K562 (cell line): ENCODE measurements around the gene PUM1. TPM values are rescaled to one million over a fixed set of nuclear protein-coding genes. Genes with fewer than 3 reads are reported as not detected.

Experiments
- ATF1 ChIP-seq, 2 experiments: fragments of 450-650 bp in 1 of 2; IDR thresholded peaks; 2 replicates each; pipeline ENCODE4 v1.6.1; 2016; ENCODE audit warnings: missing compliant biosample characterization in 1 of 2, missing genetic modification characterization in 1 of 2
- ESRRB ChIP-seq: fragments of 250-450 bp; sonication (Bioruptor Pico); IDR thresholded peaks from 2 replicates; pipeline ENCODE4 v1.5.0; 2020; ENCODE audit warnings: mild to moderate bottlenecking, moderate library complexity, borderline replicate concordance
- IRF2 ChIP-seq: sonication (generic); formaldehyde crosslinking; IDR thresholded peaks from 2 replicates; pipeline ENCODE4 v1.8.1; 2022; ENCODE audit warnings: mild to moderate bottlenecking, missing genetic modification reagents
- PHF21A ChIP-seq: fragments of 450-650 bp; IDR thresholded peaks from 2 replicates; pipeline ENCODE4 v1.6.1; 2017; ENCODE audit warnings: low read depth, borderline replicate concordance
- POLR2A ChIP-seq: fragments of 450-650 bp; conservative IDR thresholded peaks from 2 replicates; pipeline ENCODE4 v1.6.1; 2016
- ZBED1 ChIP-seq: IDR thresholded peaks from 2 replicates; pipeline ENCODE4 v1.6.1; 2014
- ZFPM2 ChIP-seq: fragments of 250-450 bp; sonication (Bioruptor Pico); IDR thresholded peaks from 2 replicates; pipeline ENCODE4 v1.5.1; 2022; ENCODE audit warnings: mild to moderate bottlenecking
- polyA plus RNA-seq, 8 experiments: library from polyadenylated mRNA; depleted of rRNA in 4 of 8; stranded (reverse) in 5 of 8; unstranded in 3 of 8; fragments of >200 nt; fragmentation: Nextera tagmentation in 2 of 8; fragmentation: Illumina TruSeq in 1 of 8; extraction: Ambion mirVana in 2 of 8; extraction: Trizol in 1 of 8; gene quantifications; 2 replicates each; pipeline versions ENCODE4 v1.2.1 to v1.2.3, GENCODE V29; 2011 to 2014; ENCODE audit warnings: inconsistent platforms in 1 of 8, missing spikeins in 1 of 8
- total RNA-seq, 7 experiments: library from RNA; depleted of rRNA in 6 of 7; stranded (reverse); fragments of >200 nt in 6 of 7; fragmentation: Illumina TruSeq in 2 of 7; extraction: Trizol in 2 of 7; gene quantifications; 2 replicates each; pipeline versions ENCODE4 v1.2.1 to v1.2.3, GENCODE V29; 2011 to 2021; ENCODE audit warnings: low replicate concordance in 1 of 7
- TF ChIP-seq, protein P1 (sequence below): fragments of 250-450 bp; sonication (Bioruptor Pico); IDR thresholded peaks from 2 replicates; pipeline ENCODE4 v1.5.0; 2021
- TF ChIP-seq, protein P2 (sequence below): fragments of 450-650 bp; formaldehyde crosslinking; IDR thresholded peaks from 2 replicates; pipeline ENCODE4 v1.4.0; 2020; ENCODE audit warnings: mild to moderate bottlenecking, moderate library complexity

The PUM1 gene
- total and polyA plus RNA-seq, 9 of the 15 experiments (the other 6 are each of a cell fraction or from before 2014, with no cell fraction given), result 37.7 to 104 (median 55.7) TPM

DNA sequence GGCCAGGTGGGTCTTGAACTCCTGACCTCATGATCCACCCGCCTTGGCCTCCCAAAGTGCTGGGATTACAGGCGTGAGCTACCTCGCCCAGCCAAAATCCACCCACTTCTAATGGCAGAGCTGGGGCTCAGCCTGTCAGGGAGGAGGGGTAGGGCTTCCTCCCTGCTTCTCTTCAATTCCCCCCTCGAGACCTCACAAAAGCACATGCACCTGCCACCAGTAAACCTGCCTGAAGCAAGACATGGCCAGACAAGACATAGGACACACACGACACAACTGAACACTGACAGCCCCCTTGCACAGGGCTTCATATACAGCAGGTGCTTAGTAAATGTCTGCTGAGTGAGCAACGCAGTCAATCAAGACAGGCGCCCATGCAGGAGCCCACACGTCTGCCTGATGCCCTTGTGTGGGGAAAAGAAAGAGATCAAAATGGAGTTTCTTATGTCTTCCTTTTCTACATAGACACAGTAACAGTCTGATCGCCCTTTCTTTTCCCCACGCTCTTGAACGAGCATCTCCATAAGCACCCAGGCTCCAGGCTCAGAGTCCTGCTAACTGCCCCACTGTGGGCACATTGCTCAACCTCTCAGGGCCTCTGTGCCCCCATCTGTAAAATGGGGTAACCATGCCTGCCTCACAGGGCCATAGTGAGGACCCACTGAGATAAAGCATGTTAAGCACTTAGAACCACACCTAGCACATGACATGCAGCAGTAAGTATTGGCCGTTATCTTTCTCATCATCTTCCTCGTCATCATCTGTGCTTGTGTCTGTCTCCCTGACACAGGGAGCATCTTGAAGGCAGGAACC, 165.7 kb downstream of the PUM1 start (continued):
- TF ChIP-seq ZBED1, result no peak
- TF ChIP-seq ESRRB, result no peak
- TF ChIP-seq IRF2 (CRISPR knock-in tag), result no peak
- no peak for TF ChIP-seq PHF21A
- TF ChIP-seq ZFPM2 (CRISPR knock-in tag), result no peak
- no peak for TF ChIP-seq ATF1 (CRISPR knock-in tag; IDR thresholded peaks at IDR 0.05)
- peak; percentile 56 for TF ChIP-seq ATF1 (tag; IDR thresholded peaks at IDR 0.05)
- TF ChIP-seq, protein P1, sequence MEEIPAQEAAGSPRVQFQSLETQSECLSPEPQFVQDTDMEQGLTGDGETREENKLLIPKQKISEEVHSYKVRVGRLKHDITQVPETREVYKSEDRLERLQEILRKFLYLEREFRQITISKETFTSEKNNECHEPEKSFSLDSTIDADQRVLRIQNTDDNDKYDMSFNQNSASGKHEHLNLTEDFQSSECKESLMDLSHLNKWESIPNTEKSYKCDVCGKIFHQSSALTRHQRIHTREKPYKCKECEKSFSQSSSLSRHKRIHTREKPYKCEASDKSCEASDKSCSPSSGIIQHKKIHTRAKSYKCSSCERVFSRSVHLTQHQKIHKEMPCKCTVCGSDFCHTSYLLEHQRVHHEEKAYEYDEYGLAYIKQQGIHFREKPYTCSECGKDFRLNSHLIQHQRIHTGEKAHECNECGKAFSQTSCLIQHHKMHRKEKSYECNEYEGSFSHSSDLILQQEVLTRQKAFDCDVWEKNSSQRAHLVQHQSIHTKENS (CRISPR knock-in tag), result no peak
- TF ChIP-seq, protein P2, sequence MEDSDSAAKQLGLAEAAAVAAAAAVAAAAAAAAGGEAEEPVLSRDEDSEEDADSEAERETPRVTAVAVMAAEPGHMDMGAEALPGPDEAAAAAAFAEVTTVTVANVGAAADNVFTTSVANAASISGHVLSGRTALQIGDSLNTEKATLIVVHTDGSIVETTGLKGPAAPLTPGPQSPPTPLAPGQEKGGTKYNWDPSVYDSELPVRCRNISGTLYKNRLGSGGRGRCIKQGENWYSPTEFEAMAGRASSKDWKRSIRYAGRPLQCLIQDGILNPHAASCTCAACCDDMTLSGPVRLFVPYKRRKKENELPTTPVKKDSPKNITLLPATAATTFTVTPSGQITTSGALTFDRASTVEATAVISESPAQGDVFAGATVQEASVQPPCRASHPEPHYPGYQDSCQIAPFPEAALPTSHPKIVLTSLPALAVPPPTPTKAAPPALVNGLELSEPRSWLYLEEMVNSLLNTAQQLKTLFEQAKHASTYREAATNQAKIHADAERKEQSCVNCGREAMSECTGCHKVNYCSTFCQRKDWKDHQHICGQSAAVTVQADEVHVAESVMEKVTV (CRISPR knock-in tag), result no peak
- no peak for TF ChIP-seq POLR2A
